HG03378 (cell line): ENCODE measurements around the gene SPAG16.

Experiments
- ATAC-seq: cut with Tn5 transposase; IDR thresholded peaks from one replicate; pipeline ENCODE4 v1.9.1; 2021; ENCODE audit warnings: mild to moderate bottlenecking, moderate library complexity; ENCODE audit not compliant: unreplicated experiment

Gene SPAG16

DNA sequence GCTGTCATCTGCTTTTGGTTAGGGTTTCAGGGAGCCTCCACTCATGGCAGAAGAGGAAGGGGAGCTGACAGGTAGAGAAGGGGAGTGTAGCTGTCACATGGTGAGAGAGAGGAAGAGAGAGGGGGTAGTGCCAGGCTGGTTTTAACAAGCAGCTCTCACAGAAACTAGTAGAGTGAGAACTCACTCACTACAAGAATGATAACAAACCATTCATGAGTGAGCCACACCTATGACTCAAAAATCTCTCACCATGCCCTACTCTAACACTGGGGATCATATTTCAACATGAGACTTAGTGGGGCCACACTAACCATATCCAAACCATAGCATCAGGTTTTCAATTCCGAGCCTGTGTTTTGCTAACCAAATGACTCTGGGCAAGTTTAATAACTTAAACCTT is 851.7 kb downstream of the SPAG16 start:
- no peak for ATAC-seq

DNA sequence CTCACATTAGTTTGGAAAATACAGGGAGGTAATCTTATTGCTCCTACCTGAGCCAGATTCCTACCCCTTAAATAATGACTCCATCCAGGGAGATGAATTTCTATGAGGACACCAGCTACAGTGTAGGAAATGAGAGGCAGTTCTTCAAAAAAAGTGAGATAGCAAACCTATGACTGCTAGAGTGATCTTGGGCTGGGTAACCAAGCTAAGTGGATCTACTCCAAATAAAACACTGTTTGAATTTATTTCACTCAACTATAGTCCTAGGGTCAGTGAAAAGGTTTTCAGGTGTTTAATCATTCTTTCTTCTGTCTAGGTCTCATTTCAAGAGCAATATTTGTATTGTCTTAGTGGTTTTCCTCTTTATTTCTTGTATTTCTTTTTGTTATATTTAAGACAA is 854.5 kb downstream of the SPAG16 start:
- ATAC-seq = no peak

DNA sequence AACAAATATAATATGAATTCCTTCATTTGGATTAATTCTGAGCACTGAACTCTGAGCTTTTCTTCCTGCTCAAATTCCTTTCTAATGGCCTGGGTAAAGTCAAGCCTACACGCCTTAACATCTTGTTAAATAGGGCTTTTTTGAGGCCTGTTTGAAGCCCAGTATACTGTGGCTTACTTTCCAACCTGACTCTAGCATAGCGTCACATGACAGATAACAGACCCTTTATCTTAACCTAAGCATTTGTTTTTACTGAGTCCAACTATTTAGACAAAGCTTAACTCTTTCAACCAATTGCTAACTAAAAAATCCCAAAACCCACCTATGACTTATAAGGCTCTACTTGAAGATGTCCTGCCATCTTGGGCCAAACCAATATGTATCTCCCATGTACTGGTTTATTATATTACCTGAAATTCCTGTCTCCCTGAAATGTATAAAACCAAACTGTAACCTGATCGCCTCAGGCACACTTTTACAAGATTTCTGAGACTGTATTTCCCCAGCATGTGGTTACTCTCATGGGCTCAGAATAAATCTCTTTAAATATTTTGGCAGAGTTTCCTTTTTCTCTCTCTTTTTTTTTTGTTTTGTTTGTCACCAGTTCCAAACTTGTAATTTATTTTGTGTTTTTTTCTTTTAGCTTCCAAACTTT is 855.5 kb downstream of the SPAG16 start:
- no peak for ATAC-seq

DNA sequence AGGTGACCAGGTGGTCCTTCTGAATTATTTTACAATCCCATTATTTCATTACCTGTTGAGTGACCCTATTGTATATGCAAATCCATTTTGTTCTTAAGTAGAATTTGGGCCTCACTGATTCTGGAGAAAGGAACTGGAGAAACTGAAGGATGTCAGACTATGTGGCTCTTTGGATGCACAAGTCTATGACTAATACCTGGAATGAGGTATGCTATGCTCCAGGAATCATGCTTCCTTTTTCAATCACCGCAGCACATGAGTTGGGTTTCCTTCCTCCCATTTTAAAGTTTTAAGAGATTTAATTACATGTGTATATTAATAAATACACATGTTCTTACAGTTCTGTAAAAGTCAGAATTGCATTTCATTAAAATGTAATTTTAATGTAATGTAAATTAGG is 872.7 kb downstream of the SPAG16 start:
- ATAC-seq = no peak

DNA sequence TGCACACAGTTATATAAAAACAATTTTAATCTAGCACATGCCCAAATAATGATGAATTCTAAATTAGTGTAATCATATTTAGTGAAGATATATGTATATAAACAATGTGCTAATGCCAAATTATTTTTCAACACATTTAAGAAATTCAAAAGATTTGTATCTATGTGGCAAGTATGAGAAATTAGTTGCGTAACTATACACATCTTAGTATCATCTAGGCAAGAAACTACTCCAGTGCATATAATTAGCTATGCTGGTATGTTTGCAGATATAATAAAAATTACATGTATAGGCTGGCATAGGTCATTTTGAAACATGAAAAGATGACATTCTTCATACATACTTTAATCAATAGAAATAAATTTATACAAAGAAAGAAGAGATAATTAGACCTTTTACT is 874.6 kb downstream of the SPAG16 start:
- no peak for ATAC-seq

DNA sequence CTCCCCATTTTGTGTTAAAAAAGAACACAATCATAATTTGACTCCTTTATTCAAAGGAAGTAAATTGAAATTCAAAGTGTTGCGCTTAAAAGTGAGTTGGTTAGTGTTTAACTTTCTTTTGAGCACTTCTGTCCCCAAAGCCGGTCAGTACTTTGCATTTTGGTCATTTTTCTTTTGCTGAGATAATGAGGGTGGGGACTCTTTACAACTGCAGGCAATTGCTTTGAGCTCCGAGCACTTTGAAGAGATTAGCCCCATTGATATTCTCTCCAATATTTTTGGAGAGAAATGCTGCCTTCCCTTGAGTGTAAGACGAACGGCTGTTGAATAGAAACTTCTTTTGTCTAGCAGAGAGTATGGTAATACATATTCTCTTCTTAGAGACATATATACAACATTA is 885.0 kb downstream of the SPAG16 start:
- no peak for ATAC-seq

DNA sequence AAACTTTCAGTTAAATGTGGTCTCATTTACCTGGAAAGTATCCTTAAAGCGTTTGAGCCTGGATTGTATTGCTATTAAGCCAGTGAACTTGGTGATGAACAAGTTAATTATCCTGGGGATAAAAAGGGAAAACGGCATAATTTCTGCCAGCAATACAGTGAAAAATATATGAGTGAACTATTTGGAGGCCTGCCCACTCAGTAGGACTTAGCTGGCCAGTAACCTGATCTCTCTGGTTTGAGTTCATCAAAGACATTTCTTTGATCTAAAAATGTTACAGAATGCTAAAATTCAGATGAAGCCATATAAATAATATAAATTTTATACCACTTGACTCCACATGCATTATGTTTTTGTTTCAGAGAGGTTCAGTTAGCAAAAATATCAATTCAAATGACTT is 885.5 kb downstream of the SPAG16 start:
- no peak for ATAC-seq

DNA sequence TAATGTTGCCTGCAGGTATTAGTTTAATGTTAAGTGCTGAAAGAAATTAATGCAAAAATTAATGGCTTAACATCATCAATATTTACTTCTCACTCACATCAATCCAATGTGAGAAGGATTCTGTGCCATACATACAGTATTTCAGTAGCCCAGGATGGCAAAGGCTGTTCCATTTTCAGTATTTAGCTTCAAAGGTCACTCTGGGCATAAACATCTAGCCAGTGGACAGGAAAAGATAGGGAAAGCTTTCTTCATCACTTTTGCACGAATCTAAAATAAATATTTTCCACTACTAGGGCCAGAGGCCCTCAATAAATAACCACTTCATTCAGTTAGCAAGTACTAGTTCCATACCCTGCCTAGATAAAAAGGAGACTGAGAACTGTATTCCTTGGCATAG is 890.3 kb downstream of the SPAG16 start:
- no peak for ATAC-seq

DNA sequence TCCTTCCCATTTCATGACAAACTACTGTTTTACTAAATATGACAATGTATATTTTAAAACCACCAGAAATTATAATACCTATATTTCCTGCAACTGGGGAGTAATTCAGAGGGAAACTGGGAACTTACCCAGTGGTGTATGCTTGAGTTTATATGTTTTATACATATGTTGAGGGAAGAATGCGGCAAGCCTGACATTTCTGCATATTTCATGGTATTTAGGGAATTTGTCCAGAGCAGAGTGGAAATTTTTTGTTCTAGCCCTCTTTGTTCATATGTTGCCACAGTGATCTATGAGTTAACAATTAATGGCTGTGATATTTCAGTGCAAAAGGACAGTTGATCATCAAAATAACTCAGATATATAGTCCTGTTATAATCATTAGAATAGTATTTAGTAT is 895.8 kb downstream of the SPAG16 start:
- ATAC-seq = no peak

DNA sequence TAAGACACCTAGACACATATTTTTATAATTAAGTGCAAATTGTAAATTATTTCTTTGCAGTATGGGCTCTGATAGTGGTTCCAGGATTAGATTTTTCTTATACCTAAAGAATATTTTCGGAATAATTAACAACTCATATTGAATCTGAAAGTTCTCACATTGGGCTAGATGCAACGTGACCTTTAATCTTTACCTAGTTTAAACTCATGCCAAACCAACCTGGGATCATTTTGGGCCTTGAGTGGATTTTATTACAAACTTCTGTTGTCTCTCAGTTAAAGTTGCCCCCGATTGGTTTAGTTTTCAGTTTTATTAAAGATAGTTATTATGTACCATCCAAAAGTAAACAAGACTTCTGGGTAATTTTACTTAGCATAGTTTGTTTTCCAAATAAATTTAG is 896.4 kb downstream of the SPAG16 start:
- ATAC-seq = no peak

DNA sequence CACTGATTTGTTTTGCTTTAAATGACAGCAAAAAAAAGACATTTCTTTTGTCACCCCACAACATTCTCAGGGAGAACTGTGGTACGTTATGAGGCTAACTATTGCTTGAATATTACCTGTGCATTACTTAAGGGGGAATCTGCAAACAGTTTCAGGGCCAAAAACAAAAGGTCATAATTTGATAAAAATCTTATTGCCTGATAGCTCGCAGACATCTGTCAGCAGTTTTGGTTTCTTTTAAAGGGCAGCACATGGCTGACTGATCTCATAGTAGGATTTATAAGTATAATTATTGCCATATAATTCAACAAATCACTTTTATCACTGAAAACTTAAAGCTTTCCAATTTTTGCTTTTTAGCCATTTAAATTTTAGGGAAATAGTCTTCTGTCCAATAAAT is 900.2 kb downstream of the SPAG16 start:
- ATAC-seq = no peak

DNA sequence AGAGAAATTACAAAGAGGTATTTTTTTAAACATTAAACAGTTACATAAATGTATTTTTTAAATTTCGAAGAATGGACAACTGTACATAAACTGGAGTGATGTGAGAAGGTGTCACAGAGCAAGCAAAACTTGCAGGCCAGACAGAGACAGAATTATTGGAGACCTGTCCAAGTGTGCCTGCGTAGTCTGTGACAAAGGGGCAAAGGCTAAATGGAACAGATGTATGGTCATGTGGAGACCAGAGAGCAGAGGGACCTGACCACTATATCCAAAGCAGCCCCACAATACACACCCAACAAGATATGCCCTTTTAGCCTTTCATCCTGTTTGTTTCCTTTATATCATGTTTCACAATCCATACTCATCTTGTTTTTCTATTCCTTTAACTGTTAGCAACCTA is 901.3 kb downstream of the SPAG16 start:
- no peak for ATAC-seq

DNA sequence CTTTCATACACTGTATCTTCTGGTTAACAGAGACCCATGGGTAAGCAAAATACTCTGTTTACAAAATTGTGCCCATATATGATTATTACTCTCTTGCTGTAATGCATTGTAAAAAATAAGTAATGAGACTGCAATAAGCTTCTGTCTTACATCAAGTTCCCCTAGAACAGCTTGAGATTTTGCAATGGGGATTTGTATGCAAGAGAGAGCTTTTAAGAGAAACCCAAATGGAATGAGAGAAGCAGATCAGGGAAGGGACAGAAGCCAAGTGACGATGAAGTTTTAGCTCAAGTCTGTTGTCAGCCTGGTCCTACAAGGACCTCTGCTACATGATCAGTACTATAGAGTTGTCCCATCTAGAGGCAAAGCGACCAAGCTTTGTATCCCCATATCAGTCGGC is 908.4 kb downstream of the SPAG16 start:
- no peak for ATAC-seq

DNA sequence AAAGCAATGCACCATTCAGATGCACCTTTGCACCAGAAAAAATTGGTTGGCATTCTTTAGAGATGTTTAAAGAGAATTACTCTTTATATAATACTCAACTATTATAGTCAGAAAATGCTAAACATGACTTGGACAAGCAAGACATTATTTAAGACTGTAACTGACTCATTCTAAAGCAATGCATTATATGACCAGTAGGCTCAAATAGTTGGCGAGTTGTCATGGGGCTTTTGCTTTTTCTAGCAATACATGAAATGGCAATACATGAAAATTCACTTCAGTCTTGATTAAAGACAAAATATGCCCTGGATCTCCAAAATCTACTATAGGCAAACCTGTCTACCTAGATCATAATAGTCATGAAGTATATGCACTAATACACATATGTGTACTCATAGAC is 909.7 kb downstream of the SPAG16 start:
- no peak for ATAC-seq

DNA sequence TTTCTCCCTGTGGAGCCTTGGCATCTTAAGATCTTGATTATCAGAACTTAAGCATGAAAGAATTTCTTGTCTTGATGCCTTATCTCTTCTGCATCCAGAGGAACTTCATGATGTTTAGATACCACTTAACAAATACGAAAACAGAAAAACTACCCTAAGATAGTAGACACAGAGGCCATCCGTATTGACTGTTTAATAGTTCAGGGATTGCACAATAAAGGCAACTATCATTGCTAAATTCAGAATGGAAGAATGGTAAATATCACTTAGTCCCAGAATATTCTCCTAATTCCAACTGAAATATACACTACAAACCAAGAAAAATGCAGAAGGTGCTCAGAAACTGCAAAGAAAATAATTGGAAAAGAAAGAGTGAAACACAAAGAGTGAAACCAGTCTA is 912.0 kb downstream of the SPAG16 start:
- ATAC-seq = no peak

DNA sequence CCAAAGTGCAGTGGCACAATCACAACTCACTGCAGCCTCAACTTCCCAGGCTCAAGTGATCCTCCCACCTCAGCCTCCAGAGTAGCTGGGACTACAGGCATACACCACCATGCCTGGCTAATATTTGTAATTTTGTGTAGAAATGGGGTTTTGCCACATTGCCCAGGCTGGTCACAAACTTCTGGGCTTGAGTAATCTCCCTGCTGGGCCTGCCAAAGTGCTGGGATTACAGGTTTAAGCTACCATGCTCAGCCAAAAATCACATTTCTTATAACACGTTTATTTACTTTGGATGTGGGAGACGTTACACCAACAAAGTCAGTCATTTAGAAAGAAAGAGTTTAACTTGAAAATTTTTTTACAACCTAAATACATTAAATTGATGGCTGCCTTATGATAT is 917.6 kb downstream of the SPAG16 start:
- no peak for ATAC-seq

DNA sequence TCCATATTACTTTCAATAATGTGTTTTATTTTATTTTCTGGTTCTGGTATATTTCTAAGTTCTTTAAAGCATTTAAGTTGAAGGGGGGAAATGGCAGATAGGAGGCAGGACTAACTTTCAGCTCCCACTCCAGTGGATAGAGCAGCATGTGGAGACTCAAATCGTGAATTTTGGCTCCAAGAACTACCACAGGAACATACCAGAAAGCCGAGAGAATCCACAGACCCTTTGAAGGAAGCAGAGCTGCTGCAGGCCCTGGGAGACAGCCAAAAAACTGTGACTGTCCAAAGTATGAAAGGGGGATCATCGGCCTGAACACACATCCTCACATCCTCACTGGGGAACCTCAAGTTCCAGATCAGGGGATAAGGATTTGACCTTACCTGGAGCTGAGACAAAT is 919.0 kb downstream of the SPAG16 start:
- ATAC-seq = no peak

DNA sequence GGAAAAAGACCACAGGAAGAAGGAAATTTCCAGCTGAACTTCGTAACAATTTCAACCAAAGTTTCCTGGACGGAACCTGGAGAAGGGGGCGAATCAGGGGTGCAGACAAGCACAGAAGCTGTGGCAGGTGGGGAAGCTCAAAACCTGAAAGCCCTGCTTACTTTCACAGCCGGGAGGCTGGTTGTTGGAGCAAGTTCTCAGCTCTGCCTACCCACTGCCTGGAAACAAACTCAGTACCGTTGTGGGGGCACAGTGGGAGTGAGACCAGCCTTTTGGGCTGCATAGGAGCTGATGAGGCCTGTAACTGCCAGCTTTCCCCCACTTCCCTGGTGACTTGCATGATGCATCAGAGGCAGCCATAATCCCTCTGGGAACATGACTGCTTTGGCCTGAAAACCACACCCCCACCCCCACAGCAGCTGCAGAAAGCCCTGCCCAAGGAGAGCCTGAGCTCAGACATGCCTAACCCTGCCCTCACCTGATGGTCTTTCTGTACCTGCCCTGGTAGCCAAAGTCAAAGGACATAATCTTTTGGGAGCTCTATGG is 919.6 kb downstream of the SPAG16 start:
- no peak for ATAC-seq

DNA sequence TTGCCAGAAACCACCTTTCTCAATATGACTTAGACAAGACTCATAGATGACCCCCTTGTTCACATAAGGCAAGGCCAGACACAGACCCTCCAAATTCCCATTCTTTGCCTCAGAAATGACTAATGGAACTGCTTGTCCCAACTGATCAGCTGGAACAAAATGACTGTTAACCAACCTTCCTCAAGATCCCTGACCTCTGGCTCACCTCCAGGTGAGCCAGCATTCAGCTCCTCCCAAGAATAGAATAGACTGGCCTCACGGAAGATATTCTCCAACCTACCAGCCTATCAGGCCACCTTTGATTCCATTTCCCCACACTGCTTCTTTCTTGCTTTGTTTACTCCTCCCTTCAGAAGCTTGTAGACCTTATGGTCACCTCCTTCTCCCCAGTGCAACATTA is 930.8 kb downstream of the SPAG16 start:
- no peak for ATAC-seq

DNA sequence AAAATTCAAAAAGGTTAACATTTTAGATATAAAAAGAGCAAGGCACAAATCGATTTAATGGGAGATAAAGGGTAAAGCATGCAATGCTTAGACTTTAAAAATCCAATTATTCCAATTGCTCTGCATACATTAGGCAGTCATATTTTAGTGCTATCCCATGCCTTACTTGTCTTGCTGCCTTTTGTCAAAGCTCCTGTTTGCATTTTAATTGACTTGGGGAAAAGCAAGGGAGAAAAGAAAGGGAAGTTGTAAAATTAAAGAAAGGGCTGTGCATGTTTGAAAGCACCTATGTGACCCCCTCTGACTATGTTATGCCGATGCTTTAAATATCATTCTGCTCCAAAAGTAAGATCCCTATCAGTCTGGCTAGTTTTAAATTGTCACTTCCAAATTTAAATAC is 932.9 kb downstream of the SPAG16 start:
- no peak for ATAC-seq

DNA sequence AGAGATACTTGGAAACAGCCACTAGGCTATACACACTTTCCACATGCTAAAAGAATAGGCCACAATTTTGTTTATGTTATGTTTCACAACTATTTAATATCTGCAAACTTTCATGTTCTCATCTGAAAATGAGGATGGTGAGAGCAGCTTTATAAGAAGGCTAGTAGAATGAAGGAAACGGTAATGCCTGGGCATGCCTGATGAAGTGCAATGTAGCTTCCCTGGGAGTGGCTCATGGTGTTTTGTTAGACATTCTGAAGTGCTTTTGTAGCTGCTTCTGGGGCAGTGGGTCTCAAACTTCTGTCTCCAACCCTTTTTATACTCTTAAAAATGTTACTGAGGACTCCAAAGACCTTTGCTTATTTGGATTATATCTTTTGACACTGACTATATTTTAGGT is 933.3 kb downstream of the SPAG16 start:
- ATAC-seq = no peak

DNA sequence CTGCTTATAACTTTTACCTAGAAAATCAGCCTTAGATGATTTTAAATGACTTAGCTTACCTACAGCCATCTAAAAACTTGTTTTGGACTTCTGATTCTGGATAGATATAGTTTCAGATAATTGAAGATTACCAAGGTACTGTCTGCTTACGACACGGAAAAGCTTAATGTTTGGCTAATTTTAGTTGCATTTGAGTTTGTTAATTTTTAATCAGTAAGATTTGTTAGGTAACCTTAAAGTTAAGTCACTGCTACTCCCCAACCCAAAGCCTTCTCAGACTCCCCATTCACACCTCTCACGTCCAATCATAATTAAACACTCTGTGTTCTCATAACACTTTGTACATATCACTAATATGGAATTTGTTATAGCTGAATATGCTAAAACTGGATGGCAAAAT is 936.0 kb downstream of the SPAG16 start:
- no peak for ATAC-seq

DNA sequence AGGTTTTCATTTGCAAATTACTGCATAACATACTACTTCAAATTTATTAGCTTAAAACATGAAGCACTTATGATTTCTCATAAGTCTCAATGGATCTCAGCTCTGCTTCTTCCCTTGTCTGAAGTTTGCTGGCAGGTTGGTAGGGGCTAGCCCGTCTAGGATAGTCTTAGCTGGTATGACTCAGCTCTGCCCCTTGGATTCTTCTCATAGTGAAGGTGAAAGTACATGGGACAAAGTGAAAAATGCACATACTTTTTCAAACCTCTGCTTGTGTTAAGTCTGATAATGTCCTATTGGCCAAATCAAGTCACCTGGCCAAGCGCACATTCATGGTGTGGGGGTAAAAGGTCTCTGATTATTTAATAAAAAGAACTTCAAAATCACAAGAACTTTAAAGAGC is 941.8 kb downstream of the SPAG16 start:
- ATAC-seq = no peak
